GM12878 (cell line): Measurements from ENCODE around the gene VGLL4. TPM values are rescaled to one million over a fixed set of nuclear protein-coding genes. Genes with fewer than 3 reads are reported as not detected.

ENCODE experiments used
- ATAC-seq: fragments of 200-7000 bp; cut with Tn5 transposase; 3 replicates; pipeline ENCODE4 v1.9.1; 2020; ENCODE audit warnings: mild to moderate bottlenecking, moderate library complexity
- BruUV-seq: library from RNA; stranded (reverse); fragments of 400-500 nt; replicated peaks from 2 replicates; lab custom pipeline; 2021; lab: Mats Ljungman, UMichigan
- CTCF ChIA-PET: fragments of 300-600 bp; sonication (Branson Sonifier 250); formaldehyde crosslinking; extraction: SDS; loops from one replicate; lab custom pipeline; 2021; ENCODE audit warnings: inconsistent platforms; lab: Yijun Ruan, JAX
- POLR2A ChIA-PET: fragments of 350-600 bp; formaldehyde crosslinking; extraction: SDS; loops from one replicate; lab custom pipeline; 2021; ENCODE audit warnings: inconsistent platforms; lab: Charles Lee
- RAD21 ChIA-PET: fragments of 300-600 bp; sonication (Branson Sonifier 250); formaldehyde crosslinking; loops from one replicate; lab custom pipeline; 2023; ENCODE audit warnings: antibody characterized with exemption; ENCODE audit not compliant: unreplicated experiment; lab: Charles Lee
- SMC1A ChIA-PET: fragments of 300-600 bp; sonication (Branson Sonifier 250); formaldehyde crosslinking; loops from one replicate; lab custom pipeline; 2023; ENCODE audit not compliant: unreplicated experiment, uncharacterized antibody; lab: Charles Lee
- DNase-seq: peaks from one replicate; pipeline ENCODE4 v3.0.0-alpha.2; 2011; ENCODE audit warnings: low read depth, low spot score
- FAIRE-seq: peaks from 3 replicates; lab custom pipeline; 2011; peaks lifted over from hg19 to GRCh38; lab: Jason Lieb, UNC
- H2AFZ ChIP-seq: 2 replicates; pipeline ENCODE4 v1.6.0; 2011; ENCODE audit warnings: low read depth, low read length, control low read depth; ENCODE audit not compliant: control insufficient read depth
- H3K27ac ChIP-seq: 2 replicates; pipeline ENCODE4 v1.5.1; 2011; ENCODE audit warnings: control low read depth; ENCODE audit not compliant: control insufficient read depth, insufficient read depth
- H3K27me3 ChIP-seq, 2 experiments: replicated peaks in 1 of 2; 2 replicates each; pipeline versions ENCODE4 v1.6.0 to v1.6.1; 2011; ENCODE audit warnings: low read length in 1 of 2; ENCODE audit not compliant: control insufficient read depth in 2 of 2, insufficient read depth in 2 of 2
- H3K36me3 ChIP-seq, 2 experiments: 2 replicates each; pipeline ENCODE4 v1.5.1; 2011; ENCODE audit warnings: low read length in 1 of 2; ENCODE audit not compliant: control insufficient read depth in 2 of 2, insufficient read depth in 2 of 2
- H3K4me1 ChIP-seq: 2 replicates; pipeline ENCODE4 v1.6.1; 2011; ENCODE audit warnings: mild to moderate bottlenecking, low read length, moderate library complexity, mixed read lengths; ENCODE audit not compliant: control insufficient read depth, insufficient read depth
- H3K4me2 ChIP-seq: 2 replicates; pipeline ENCODE4 v1.6.0; 2011; ENCODE audit warnings: control low read depth; ENCODE audit not compliant: control insufficient read depth, insufficient read depth
- H3K4me3 ChIP-seq: fragments of 200-600 bp; sonication (generic); 2 replicates; pipeline ENCODE4 v1.5.1; 2016
- H3K79me2 ChIP-seq: 2 replicates; pipeline ENCODE4 v1.6.0; 2011; ENCODE audit warnings: low read length; ENCODE audit not compliant: control insufficient read depth, insufficient read depth
- H3K9ac ChIP-seq: 2 replicates; pipeline ENCODE4 v1.8.0; 2011; ENCODE audit warnings: low read length, control low read depth, mixed read lengths; ENCODE audit not compliant: control insufficient read depth, insufficient read depth
- H3K9me3 ChIP-seq: replicated peaks from 3 replicates; pipeline ENCODE4 v1.5.1; 2011; ENCODE audit warnings: mild to moderate bottlenecking, low read length; ENCODE audit not compliant: control insufficient read depth, insufficient read depth
- H4K20me1 ChIP-seq: 2 replicates; pipeline ENCODE4 v1.6.0; 2011; ENCODE audit not compliant: control insufficient read depth, insufficient read depth
- HDAC6 ChIP-seq: fragments of 200-600 bp; sonication (generic); IDR thresholded peaks from one replicate; pipeline ENCODE4 v1.8.0; 2017; ENCODE audit warnings: antibody characterized with exemption; ENCODE audit not compliant: unreplicated experiment
- MXI1 ChIP-seq: fragments of 150-350 bp; IDR thresholded peaks from 2 replicates; pipeline ENCODE4 v1.6.1; 2011; ENCODE audit warnings: low read depth, mild to moderate bottlenecking, inconsistent platforms, low read length, improper control_type of control experiment
- WGBS: methylation state at CpG from one replicate; pipeline ENCODE4 v1.1.6; 2016; ENCODE audit warnings: low lambda C conversion rate; ENCODE audit not compliant: insufficient replicate concordance, insufficient coverage; ENCODE audit errors: missing lambda C conversion rate; 5-methylcytosine and 5-hydroxymethylcytosine counted together
- in situ Hi-C: fragments of 300-500 bp; cut with MboI; formaldehyde crosslinking; loops from 9 replicates; pipeline ENCODE4 v1.14.3; 2018; ENCODE audit warnings: mixed read lengths
- intact Hi-C: fragments of 100-400 bp; cut with micrococcal nuclease; formaldehyde crosslinking; loops from one replicate; pipeline ENCODE4 v1.14.2; 2022; ENCODE audit not compliant: unreplicated experiment
- polyA plus RNA-seq, 11 experiments: library from polyadenylated mRNA; depleted of rRNA in 4 of 11; unstranded in 6 of 11; stranded (reverse) in 5 of 11; fragments of >200 nt; fragmentation: Nextera tagmentation in 4 of 11; fragmentation: Illumina TruSeq in 1 of 11; extraction: Ambion mirVana in 4 of 11; extraction: Trizol in 1 of 11; gene quantifications; 1 replicate in 1 of 11; 2 replicates in 10 of 11; pipeline versions ENCODE4 v1.2.1 to v1.2.3, GENCODE V29; 2011 to 2016; ENCODE audit warnings: inconsistent platforms in 2 of 11, missing spikeins in 2 of 11, low read depth in 1 of 11
- total RNA-seq, 4 experiments: library from RNA; depleted of rRNA in 3 of 4; stranded (reverse); fragments of >200 nt in 3 of 4; fragmentation: Illumina TruSeq in 1 of 4; extraction: Trizol in 1 of 4; gene quantifications; 2 replicates each; pipeline versions ENCODE4 v1.2.1 to v1.2.3, GENCODE V29; 2013 to 2021
- TF ChIP-seq, protein P1 (sequence below): IDR thresholded peaks from 2 replicates; pipeline ENCODE4 v1.6.1; 2012; ENCODE audit warnings: low read length, inconsistent platforms

VGLL4 gene
- total and polyA plus RNA-seq, 10 of the 15 experiments (the other 5 are each of a cell fraction or from before 2014, with no cell fraction given): 0.44 to 38.1 (median 16.1) TPM

DNA sequence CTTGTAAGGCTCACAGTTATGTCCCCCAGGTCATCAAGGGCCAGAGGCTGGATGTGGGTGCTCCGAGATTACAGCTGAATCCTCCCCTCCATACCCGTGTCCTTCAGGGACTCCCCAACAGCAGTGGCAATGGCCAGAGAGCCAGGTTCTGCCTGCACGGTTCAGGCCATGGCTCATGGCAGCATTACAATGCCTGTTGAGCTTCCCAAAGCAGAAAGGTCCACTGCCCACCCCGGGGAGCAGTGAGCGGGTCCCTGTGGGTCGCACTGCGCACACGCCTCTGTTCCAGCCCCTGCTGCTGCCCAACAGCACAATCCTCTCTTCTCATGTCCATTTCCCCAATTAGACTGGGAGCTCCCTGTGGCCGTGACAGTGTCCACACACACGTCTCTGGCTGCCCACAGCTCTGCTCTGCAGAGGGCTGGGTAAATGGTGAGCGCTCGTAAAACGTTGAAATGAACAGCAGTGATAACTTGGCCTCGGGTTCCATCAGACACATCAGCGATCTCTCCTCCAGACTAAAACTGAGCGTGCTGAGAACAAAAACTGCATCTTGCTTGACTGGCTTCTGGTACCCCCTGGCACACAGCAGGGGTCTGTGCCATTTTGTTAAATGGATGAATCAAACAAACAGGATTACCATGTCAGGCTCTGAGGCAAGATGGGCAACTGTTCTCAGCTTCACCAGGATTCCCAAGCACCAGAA is 80.4 kb downstream of the VGLL4 start (continued):
- TF ChIP-seq, protein P1, sequence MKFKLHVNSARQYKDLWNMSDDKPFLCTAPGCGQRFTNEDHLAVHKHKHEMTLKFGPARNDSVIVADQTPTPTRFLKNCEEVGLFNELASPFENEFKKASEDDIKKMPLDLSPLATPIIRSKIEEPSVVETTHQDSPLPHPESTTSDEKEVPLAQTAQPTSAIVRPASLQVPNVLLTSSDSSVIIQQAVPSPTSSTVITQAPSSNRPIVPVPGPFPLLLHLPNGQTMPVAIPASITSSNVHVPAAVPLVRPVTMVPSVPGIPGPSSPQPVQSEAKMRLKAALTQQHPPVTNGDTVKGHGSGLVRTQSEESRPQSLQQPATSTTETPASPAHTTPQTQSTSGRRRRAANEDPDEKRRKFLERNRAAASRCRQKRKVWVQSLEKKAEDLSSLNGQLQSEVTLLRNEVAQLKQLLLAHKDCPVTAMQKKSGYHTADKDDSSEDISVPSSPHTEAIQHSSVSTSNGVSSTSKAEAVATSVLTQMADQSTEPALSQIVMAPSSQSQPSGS: no peak
- TF ChIP-seq HDAC6: no peak
- TF ChIP-seq MXI1: no peak

- TF ChIP-seq HDAC6: no peak
- ChIA-PET SMC1A (interaction anchor here (0.5 kb wide), 1 partner anchor 79 kb away, joined by 3 read pairs; no protein-coding TSS in a partner anchor), RAD21 (no interaction called here), POLR2A (interaction anchor here (0.7 kb wide), 2 partner anchors 59 to 227 kb away, joined by 4 to 5 read pairs; no protein-coding TSS in a partner anchor), CTCF (no interaction called here)
- H3K79me2 ChIP-seq: no peaks in the 10 kb centered on the region; the same call in 1 of the 2 replicates
- no peaks in the 10 kb centered on the region for H3K9me3 ChIP-seq
- DNase-seq (no peak), ATAC-seq (no peak), FAIRE-seq (no peak)
- H3K4me2 ChIP-seq: no peak overlapping the region
- no peak overlapping the region for H3K9ac ChIP-seq
- no peaks in the 10 kb centered on the region for H3K27me3 ChIP-seq
- H3K4me3 ChIP-seq: no peak overlapping the region
- in situ Hi-C loops (no loop called here), intact Hi-C loops (no loop called here)
- no peaks in the 10 kb centered on the region for H3K4me1 ChIP-seq
- no TSS peak for BruUV-seq
- H3K36me3 ChIP-seq: peaks cover 11 to 38% of the 10 kb centered on the region in 2 experiments; a peak in 3 of 4 replicates
- H4K20me1 ChIP-seq: no peaks in the 10 kb centered on the region; the same call in 1 of the 2 replicates
- WGBS: 96% methylated on average over 17 of the region's 17 CpGs
- no peak overlapping the region for H2AFZ ChIP-seq
- H3K27ac ChIP-seq: no peak overlapping the region
Observed at GRCh38 chr3:11562277-11562881, 81.3 kb downstream of the VGLL4 start.
